Measurements from ENCODE around the gene CNOT6L.

GRCh38 chr4:77728420-77728819, 90.7 kb downstream of the CNOT6L start:
- no peak for TF ChIP-seq CTCF (IDR thresholded peaks at IDR 0.05)
- TF ChIP-seq CEBPB (IDR thresholded peaks at IDR 0.05): no peak
- TF ChIP-seq HDAC2 (IDR thresholded peaks at IDR 0.05): no peak
- no peak for TF ChIP-seq POLR2A (IDR thresholded peaks at IDR 0.05; ENCODE audit: low read length)
- no peak for TF ChIP-seq PBX3 (IDR thresholded peaks at IDR 0.05)
- TF ChIP-seq MYC (IDR thresholded peaks at IDR 0.05; ENCODE audit: borderline replicate concordance, low read length): no peak
- TF ChIP-seq POLR2AphosphoS2 (conservative IDR thresholded peaks at IDR 0.05; ENCODE audit: low read length): no peak
- TF ChIP-seq RAD21 (conservative IDR thresholded peaks at IDR 0.05 in 1 of 2, IDR thresholded peaks at IDR 0.05 in 1 of 2): no peak
- no peak for TF ChIP-seq MAX (IDR thresholded peaks at IDR 0.05)
- TF ChIP-seq NFE2L2 (conservative IDR thresholded peaks at IDR 0.05; ENCODE audit: low read length): no peak
- TF ChIP-seq SREBF2 (IDR thresholded peaks at IDR 0.05): no peak
- TF ChIP-seq HOXA7 (CRISPR knock-in tag; IDR thresholded peaks at IDR 0.05): no peak
- no peak for TF ChIP-seq CHD2 (IDR thresholded peaks at IDR 0.05; ENCODE audit: low read length, partially characterized antibody)
